Small intestine (tissue), 7 donors: ENCODE measurements around the gene LARGE1. TPM values are rescaled to one million over a fixed set of nuclear protein-coding genes. Genes with fewer than 3 reads are reported as not detected.

Experiments used
- DNase-seq, 2 donors: peaks; one replicate each; pipeline versions ENCODE4 v3.0.0 to v3.0.0-alpha.2; 2013
- FAIRE-seq: peaks from 2 replicates; lab custom pipeline; 2012; peaks lifted over from hg19 to GRCh38; lab: Jason Lieb, UNC
- H3K27ac ChIP-seq, 3 donors: one replicate each; pipeline ENCODE4 v1.5.1; 2013; ENCODE audit warnings: low read length in 2 of 3, mild to moderate bottlenecking in 2 of 3, control low read depth in 1 of 3, inconsistent platforms in 1 of 3, low read depth in 1 of 3, moderate library complexity in 1 of 3
- H3K27me3 ChIP-seq, 3 donors: one replicate each; pipeline ENCODE4 v1.6.1; 2013; ENCODE audit warnings: low read length in 3 of 3, inconsistent platforms in 1 of 3; ENCODE audit not compliant: control insufficient read depth in 3 of 3, insufficient read depth in 3 of 3
- H3K36me3 ChIP-seq, 3 donors: one replicate each; pipeline ENCODE4 v1.6.1; 2013; ENCODE audit warnings: low read length in 3 of 3, inconsistent platforms in 1 of 3, low read depth in 1 of 3, mild to moderate bottlenecking in 1 of 3, moderate library complexity in 1 of 3; ENCODE audit not compliant: control insufficient read depth in 3 of 3, insufficient read depth in 2 of 3
- H3K4me1 ChIP-seq, 3 donors: one replicate each; pipeline ENCODE4 v1.6.1; 2013; ENCODE audit warnings: low read length in 2 of 3, inconsistent platforms in 1 of 3, low read depth in 1 of 3, mild to moderate bottlenecking in 1 of 3, moderate library complexity in 1 of 3; ENCODE audit not compliant: control insufficient read depth in 3 of 3, insufficient read depth in 2 of 3
- H3K4me3 ChIP-seq, 3 donors: one replicate each; pipeline ENCODE4 v1.5.1; 2013; ENCODE audit warnings: low read length in 3 of 3, control low read depth in 1 of 3, inconsistent platforms in 1 of 3, low read depth in 1 of 3, mild to moderate bottlenecking in 1 of 3, moderate library complexity in 1 of 3
- H3K9me3 ChIP-seq, 2 donors: one replicate each; pipeline ENCODE4 v1.6.1; 2013; ENCODE audit warnings: low read depth in 1 of 2, low read length in 1 of 2; ENCODE audit not compliant: control insufficient read depth in 2 of 2, insufficient read depth in 1 of 2
- WGBS, 3 donors: extraction: QIAGEN DNeasy Blood & Tissue Kit; methylation state at CpG; one replicate each; pipeline ENCODE4 v1.1.7; 2013; 5-methylcytosine and 5-hydroxymethylcytosine counted together
- polyA plus RNA-seq, 4 donors: library from polyadenylated mRNA; stranded (reverse) in 3 of 4; unstranded in 1 of 4; fragments of 200-250 nt in 3 of 4; fragments of 120-200 nt in 1 of 4; gene quantifications; one replicate each; pipeline versions ENCODE4 v1.2.1 to v1.2.3, GENCODE V29; 2013
- donor health status: healthy with polysubstance abuse.
- donor health status: control.
- donor health status: control.
- donor health status: Bipolar disorder and iron deficiency.
- donor health status: healthy.

LARGE1 gene
- polyA plus RNA-seq, 4 donors, result 5.1 to 18.8 (median 8.0) TPM

- DNase-seq, result no peak
- Histone ChIP-seq H3K4me3 (no peak overlapping the region), H3K36me3 (no peaks in the 10 kb centered on the region), H3K27ac (no peak overlapping the region), H3K27me3 (no peaks in the 10 kb centered on the region), H3K4me1 (peaks cover 0 to 16% (median 3%) of the 10 kb centered on the region in 3 donors), H3K9me3 (peaks cover 0 to 13% of the 10 kb centered on the region in 2 donors)
- FAIRE-seq, result no peak
- WGBS, 3 donors, result 78 to 88% (median 79%) methylated on average over 8 of the region's 8 CpGs
Observed at GRCh38 chr22:33657670-33658069, 262.6 kb downstream of the LARGE1 start.

- Histone ChIP-seq H3K9me3 (peaks cover 0 to 13% of the 10 kb centered on the region in 2 donors), H3K36me3 (no peaks in the 10 kb centered on the region), H3K4me3 (no peak overlapping the region), H3K27me3 (no peaks in the 10 kb centered on the region), H3K27ac (no peak overlapping the region), H3K4me1 (peaks cover 0 to 16% (median 3%) of the 10 kb centered on the region in 3 donors)
- FAIRE-seq, result no peak
- no peak for DNase-seq
- WGBS, 3 donors, result 63 to 90% (median 87%) methylated on average over 8 of the region's 8 CpGs
Observed at GRCh38 chr22:33656808-33657628, 263.3 kb downstream of the LARGE1 start.

GRCh38 chr22:33654173-33654895 lies 265.9 kb downstream of the LARGE1 start:
- 33 to 47% (median 46%) methylated on average over 12 of the region's 12 CpGs for WGBS, 3 donors
- peak overlapping the region in 1 of 3 donors; percentile 13 for H3K27ac ChIP-seq
- H3K27me3 ChIP-seq, result no peaks in the 10 kb centered on the region
- DNase-seq (peak; percentile 46 to 63), FAIRE-seq (no peak)
- peaks cover 0 to 16% (median 3%) of the 10 kb centered on the region in 3 donors for H3K4me1 ChIP-seq
- H3K9me3 ChIP-seq, result peaks cover 0 to 13% of the 10 kb centered on the region in 2 donors
- no peak overlapping the region for H3K4me3 ChIP-seq
- H3K36me3 ChIP-seq, result peaks cover 0 to 5% (median 2%) of the 10 kb centered on the region in 3 donors

GRCh38 chr22:33653532-33654063 lies 266.7 kb downstream of the LARGE1 start:
- 83 to 87% (median 84%) methylated on average over 8 of the region's 8 CpGs for WGBS, 3 donors
- DNase-seq (no peak), FAIRE-seq (no peak)
- no peak overlapping the region for H3K4me3 ChIP-seq
- peaks cover 0 to 14% (median 3%) of the 10 kb centered on the region in 3 donors for H3K4me1 ChIP-seq
- H3K9me3 ChIP-seq, result peaks cover 0 to 13% of the 10 kb centered on the region in 2 donors
- H3K27ac ChIP-seq, result peak overlapping the region in 1 of 3 donors; percentile 22
- peaks cover 0 to 5% (median 2%) of the 10 kb centered on the region in 3 donors for H3K36me3 ChIP-seq
- H3K27me3 ChIP-seq, result no peaks in the 10 kb centered on the region

- Histone ChIP-seq H3K4me3 (no peak overlapping the region), H3K4me1 (peaks cover 0 to 14% (median 3%) of the 10 kb centered on the region in 3 donors), H3K27me3 (no peaks in the 10 kb centered on the region), H3K36me3 (peaks cover 0 to 5% (median 2%) of the 10 kb centered on the region in 3 donors), H3K27ac (no peak overlapping the region), H3K9me3 (peaks cover 0 to 12% of the 10 kb centered on the region in 2 donors)
- FAIRE-seq (no peak), DNase-seq (peak in 1 of 2 donors; percentile 60)
- 17 to 63% (median 41%) methylated on average over 5 of the region's 5 CpGs for WGBS, 3 donors
Observed at GRCh38 chr22:33652615-33653014, 267.7 kb downstream of the LARGE1 start.

GRCh38 chr22:33650244-33650643 lies 270.0 kb downstream of the LARGE1 start:
- Histone ChIP-seq H3K36me3 (peaks cover 0 to 5% (median 2%) of the 10 kb centered on the region in 3 donors), H3K27me3 (no peaks in the 10 kb centered on the region), H3K9me3 (peaks cover 0 to 3% of the 10 kb centered on the region in 2 donors), H3K4me3 (no peak overlapping the region), H3K27ac (no peak overlapping the region), H3K4me1 (peaks cover 0 to 14% (median 3%) of the 10 kb centered on the region in 3 donors)
- FAIRE-seq (no peak), DNase-seq (no peak)
- WGBS, 3 donors, result 89 to 95% (median 90%) methylated on average over 20 to 22 of the region's 22 CpGs

- H3K27me3 ChIP-seq, result no peaks in the 10 kb centered on the region
- no peak overlapping the region for H3K27ac ChIP-seq
- H3K9me3 ChIP-seq, result no peaks in the 10 kb centered on the region
- DNase-seq (no peak), FAIRE-seq (no peak)
- no peak overlapping the region for H3K4me3 ChIP-seq
- peaks cover 0 to 5% (median 2%) of the 10 kb centered on the region in 3 donors for H3K36me3 ChIP-seq
- 87 to 89% (median 87%) methylated on average over 3 of the region's 3 CpGs for WGBS, 3 donors
- H3K4me1 ChIP-seq, result peaks cover 0 to 3% (median under 1%) of the 10 kb centered on the region in 3 donors
Observed at GRCh38 chr22:33648478-33648877, 271.8 kb downstream of the LARGE1 start.

GRCh38 chr22:33640900-33641299 lies 279.4 kb downstream of the LARGE1 start:
- Histone ChIP-seq H3K9me3 (peaks cover 0 to 9% of the 10 kb centered on the region in 2 donors), H3K36me3 (peaks cover 0 to 2% (median 0%) of the 10 kb centered on the region in 3 donors), H3K4me1 (no peaks in the 10 kb centered on the region), H3K27me3 (no peaks in the 10 kb centered on the region), H3K27ac (no peak overlapping the region), H3K4me3 (no peak overlapping the region)
- DNase-seq, result no peak
- WGBS, 3 donors, result 91 to 97% (median 94%) methylated on average over 7 of the region's 7 CpGs
- no peak for FAIRE-seq
